ENCODE results near the gene CPNE4.
"Not testable (repeated sequence)": the region's sequence is repeated elsewhere in the genome, so short reads cannot be mapped to it uniquely, and the experiment has no call there.

Gene CPNE4

GRCh38 chr3:131998027-131998426 is 36.8 kb downstream of the CPNE4 start:
- H3K4me1 Mint-ChIP-seq: no peaks in the 10 kb centered on the region
- H3K4me3 Mint-ChIP-seq: no peak overlapping the region
- H3K27ac Mint-ChIP-seq: no peak overlapping the region
- H3K9me3 Mint-ChIP-seq: no peaks in the 10 kb centered on the region
- H3K36me3 Mint-ChIP-seq: no peaks in the 10 kb centered on the region
- H3K27me3 Mint-ChIP-seq: no peaks in the 10 kb centered on the region

GRCh38 chr3:131995891-131996290 is 38.9 kb downstream of the CPNE4 start:
- no peaks in the 10 kb centered on the region for H3K9me3 Mint-ChIP-seq
- H3K27me3 Mint-ChIP-seq: peaks cover 1% of the 10 kb centered on the region
- no peaks in the 10 kb centered on the region for H3K36me3 Mint-ChIP-seq
- no peak overlapping the region for H3K4me3 Mint-ChIP-seq
- no peak overlapping the region for H3K27ac Mint-ChIP-seq
- H3K4me1 Mint-ChIP-seq: no peaks in the 10 kb centered on the region

- no peak overlapping the region for H3K27ac Mint-ChIP-seq
- H3K4me1 Mint-ChIP-seq: no peaks in the 10 kb centered on the region
- no peaks in the 10 kb centered on the region for H3K36me3 Mint-ChIP-seq
- H3K9me3 Mint-ChIP-seq: no peaks in the 10 kb centered on the region
- H3K27me3 Mint-ChIP-seq: peaks cover 6% of the 10 kb centered on the region
- H3K4me3 Mint-ChIP-seq: no peak overlapping the region
Measured at GRCh38 chr3:131989318-131989717, 45.5 kb downstream of the CPNE4 start.

DNA sequence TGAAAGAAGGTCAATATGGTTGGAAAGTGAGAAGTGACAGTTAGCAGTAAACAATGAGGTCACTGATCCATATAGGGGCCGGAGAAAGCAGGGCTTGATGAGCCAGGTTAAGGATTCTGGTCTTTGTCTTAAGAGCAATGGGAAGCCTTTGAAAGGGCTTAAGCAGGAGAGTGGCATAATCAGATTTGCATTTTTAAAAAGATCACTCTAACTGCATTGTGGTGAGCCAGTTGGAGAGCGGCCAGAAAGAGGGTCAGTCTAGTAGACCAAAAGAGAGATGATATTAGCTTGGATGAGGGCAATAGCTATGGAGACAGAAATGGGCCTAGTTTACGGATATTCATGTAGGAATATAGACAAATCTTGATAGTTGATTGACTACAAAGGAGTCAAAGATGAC is 46.6 kb downstream of the CPNE4 start:
- H3K36me3 Mint-ChIP-seq: no peaks in the 10 kb centered on the region
- no peaks in the 10 kb centered on the region for H3K4me1 Mint-ChIP-seq
- H3K27ac Mint-ChIP-seq: no peak overlapping the region
- H3K4me3 Mint-ChIP-seq: no peak overlapping the region
- H3K9me3 Mint-ChIP-seq: no peaks in the 10 kb centered on the region
- peaks cover 6% of the 10 kb centered on the region for H3K27me3 Mint-ChIP-seq

GRCh38 chr3:131983689-131984088 is 51.1 kb downstream of the CPNE4 start:
- no peak overlapping the region for H3K4me3 Mint-ChIP-seq
- peaks cover 15% of the 10 kb centered on the region for H3K9me3 Mint-ChIP-seq
- peaks cover 4% of the 10 kb centered on the region for H3K27me3 Mint-ChIP-seq
- H3K4me1 Mint-ChIP-seq: no peaks in the 10 kb centered on the region
- no peak overlapping the region for H3K27ac Mint-ChIP-seq
- peaks cover 4% of the 10 kb centered on the region for H3K36me3 Mint-ChIP-seq

- H3K27ac Mint-ChIP-seq: no peak overlapping the region
- H3K36me3 Mint-ChIP-seq: peaks cover 4% of the 10 kb centered on the region
- no peak overlapping the region for H3K4me3 Mint-ChIP-seq
- no peaks in the 10 kb centered on the region for H3K4me1 Mint-ChIP-seq
- peaks cover 15% of the 10 kb centered on the region for H3K9me3 Mint-ChIP-seq
- H3K27me3 Mint-ChIP-seq: peaks cover 2% of the 10 kb centered on the region
Measured at GRCh38 chr3:131981323-131981722, 53.5 kb downstream of the CPNE4 start.

DNA sequence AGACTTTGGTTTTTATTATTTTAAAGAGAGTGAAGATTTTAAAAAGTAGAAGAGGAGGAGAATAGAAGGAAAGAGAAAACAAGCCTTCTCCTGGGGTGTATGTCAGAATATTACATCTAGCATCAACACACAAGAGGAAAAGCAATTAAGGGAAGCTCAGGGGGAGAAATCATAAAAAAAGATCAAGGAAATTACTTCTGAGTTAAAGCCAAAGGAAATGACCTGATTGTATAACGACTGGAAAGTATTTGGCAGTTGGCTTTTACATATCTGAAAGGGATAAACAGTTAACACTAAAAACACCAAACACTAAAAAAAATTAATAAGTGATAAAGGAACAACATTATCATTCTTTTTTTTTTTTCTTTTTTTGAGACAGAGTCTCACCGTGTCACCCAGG is 58.4 kb downstream of the CPNE4 start:
- H3K4me3 Mint-ChIP-seq: no peak overlapping the region
- peaks cover 15% of the 10 kb centered on the region for H3K9me3 Mint-ChIP-seq
- H3K36me3 Mint-ChIP-seq: peaks cover 4% of the 10 kb centered on the region
- H3K4me1 Mint-ChIP-seq: no peaks in the 10 kb centered on the region
- H3K27me3 Mint-ChIP-seq: no peaks in the 10 kb centered on the region
- no peak overlapping the region for H3K27ac Mint-ChIP-seq

- peaks cover 7% of the 10 kb centered on the region for H3K9me3 Mint-ChIP-seq
- no peak overlapping the region for H3K4me3 Mint-ChIP-seq
- no peaks in the 10 kb centered on the region for H3K27me3 Mint-ChIP-seq
- no peak overlapping the region for H3K27ac Mint-ChIP-seq
- H3K36me3 Mint-ChIP-seq: no peaks in the 10 kb centered on the region
- no peaks in the 10 kb centered on the region for H3K4me1 Mint-ChIP-seq
Measured at GRCh38 chr3:131975047-131975446, 59.8 kb downstream of the CPNE4 start.

DNA sequence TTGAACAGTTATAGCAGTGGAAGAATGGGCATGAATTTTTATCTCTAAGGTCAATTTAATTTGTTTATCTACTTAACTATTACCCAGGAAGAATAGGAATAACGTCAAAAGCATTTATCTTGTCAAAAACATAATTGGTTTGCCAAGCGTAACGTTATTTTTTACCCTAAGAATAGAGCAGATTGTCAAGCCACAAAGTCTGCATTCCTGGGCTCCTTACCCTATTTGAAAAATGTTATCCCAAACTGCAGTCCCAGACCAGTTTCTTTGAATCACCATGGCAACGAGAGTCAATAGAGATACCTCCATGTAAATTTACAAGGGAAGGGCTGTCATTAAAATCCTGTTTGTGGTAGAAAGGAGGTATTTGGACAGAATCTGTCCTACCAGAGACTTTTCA is 61.1 kb downstream of the CPNE4 start:
- no peaks in the 10 kb centered on the region for H3K4me1 Mint-ChIP-seq

GRCh38 chr3:131972550-131972949 is 62.3 kb downstream of the CPNE4 start:
- no peaks in the 10 kb centered on the region for H3K36me3 Mint-ChIP-seq
- no peaks in the 10 kb centered on the region for H3K4me1 Mint-ChIP-seq
- H3K27me3 Mint-ChIP-seq: no peaks in the 10 kb centered on the region
- H3K4me3 Mint-ChIP-seq: no peak overlapping the region
- H3K27ac Mint-ChIP-seq: no peak overlapping the region
- H3K9me3 Mint-ChIP-seq: no peaks in the 10 kb centered on the region

More for the DNA sequence above, 61.1 kb downstream of the CPNE4 start:
- Mint-ChIP-seq H3K27ac (no peak overlapping the region), H3K27me3 (no peaks in the 10 kb centered on the region), H3K9me3 (no peaks in the 10 kb centered on the region), H3K36me3 (no peaks in the 10 kb centered on the region), H3K4me3 (no peak overlapping the region)

DNA sequence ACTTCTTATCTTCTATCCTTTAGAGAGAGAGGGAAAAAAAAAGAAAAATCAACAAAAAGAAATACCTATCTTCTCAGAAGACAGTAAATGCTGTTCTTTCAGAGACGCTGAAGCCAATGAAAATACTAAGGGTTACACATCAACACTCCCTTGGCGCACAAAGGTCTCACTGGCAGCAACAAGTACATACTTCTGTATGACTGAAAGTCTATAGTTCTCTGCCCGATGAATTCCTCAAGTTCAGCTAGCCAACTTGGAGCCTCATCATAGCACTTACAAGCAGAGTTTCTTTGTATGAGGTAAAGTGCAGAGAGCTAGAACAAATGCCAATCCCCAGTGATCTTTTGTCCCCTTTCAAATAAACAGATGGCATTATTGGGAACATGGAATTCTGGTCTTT is 62.7 kb downstream of the CPNE4 start:
- no peaks in the 10 kb centered on the region for H3K4me1 Mint-ChIP-seq
- H3K4me3 Mint-ChIP-seq: no peak overlapping the region
- H3K36me3 Mint-ChIP-seq: no peaks in the 10 kb centered on the region
- H3K9me3 Mint-ChIP-seq: no peaks in the 10 kb centered on the region
- H3K27ac Mint-ChIP-seq: no peak overlapping the region
- H3K27me3 Mint-ChIP-seq: no peaks in the 10 kb centered on the region

DNA sequence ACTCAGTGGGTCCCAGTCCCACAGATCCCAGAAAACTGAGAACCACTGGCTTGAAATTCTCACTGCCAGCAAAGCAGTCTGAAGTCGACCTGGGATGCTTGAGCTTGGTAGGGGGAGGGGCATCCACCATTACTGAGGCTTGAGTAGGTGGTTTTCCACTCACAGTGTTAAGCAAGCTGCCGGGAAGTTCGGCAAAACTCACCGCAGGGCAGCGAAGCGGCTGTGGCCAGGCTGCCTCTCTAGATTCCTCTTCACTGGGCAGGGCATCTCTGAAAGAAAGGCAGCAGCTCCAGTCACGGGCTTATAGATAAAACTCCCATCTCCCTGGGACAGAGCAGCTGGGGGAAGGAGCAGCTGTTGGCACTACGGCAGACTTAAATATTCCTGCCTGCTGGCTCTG is 71.4 kb downstream of the CPNE4 start:
- H3K9me3 Mint-ChIP-seq, H3K4me1 Mint-ChIP-seq, H3K27ac Mint-ChIP-seq, H3K27me3 Mint-ChIP-seq, H3K4me3 Mint-ChIP-seq, H3K36me3 Mint-ChIP-seq: not testable (repeated sequence)

DNA sequence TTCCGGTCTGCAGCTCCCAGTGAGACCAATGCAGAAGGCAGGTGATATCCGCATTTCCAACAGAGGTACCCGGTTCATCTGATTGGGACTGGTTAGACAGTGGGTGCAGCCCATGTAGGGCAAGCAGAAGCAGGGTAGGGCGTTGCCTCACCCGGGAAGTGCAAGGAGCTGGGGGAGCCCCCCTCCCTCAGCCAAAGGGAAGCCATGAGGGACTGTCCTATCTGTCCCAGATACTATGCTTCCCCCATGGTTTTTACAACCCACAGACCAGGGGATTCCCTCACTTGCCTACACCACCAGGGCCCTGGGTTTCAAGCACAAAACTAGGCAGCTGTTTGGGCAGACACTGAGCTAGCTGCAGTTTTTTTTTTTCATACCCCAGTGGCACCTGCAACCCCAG is 71.8 kb downstream of the CPNE4 start:
- Mint-ChIP-seq H3K4me3 (no peak overlapping the region), H3K9me3 (peaks cover 7% of the 10 kb centered on the region), H3K4me1 (no peaks in the 10 kb centered on the region), H3K36me3 (peaks cover 2% of the 10 kb centered on the region), H3K27ac (no peak overlapping the region), H3K27me3 (no peaks in the 10 kb centered on the region)

GRCh38 chr3:131960324-131960723 is 74.5 kb downstream of the CPNE4 start:
- Mint-ChIP-seq H3K4me3 (no peak overlapping the region), H3K4me1 (no peaks in the 10 kb centered on the region), H3K9me3 (no peaks in the 10 kb centered on the region), H3K27ac (no peak overlapping the region), H3K36me3 (no peaks in the 10 kb centered on the region), H3K27me3 (no peaks in the 10 kb centered on the region)

DNA sequence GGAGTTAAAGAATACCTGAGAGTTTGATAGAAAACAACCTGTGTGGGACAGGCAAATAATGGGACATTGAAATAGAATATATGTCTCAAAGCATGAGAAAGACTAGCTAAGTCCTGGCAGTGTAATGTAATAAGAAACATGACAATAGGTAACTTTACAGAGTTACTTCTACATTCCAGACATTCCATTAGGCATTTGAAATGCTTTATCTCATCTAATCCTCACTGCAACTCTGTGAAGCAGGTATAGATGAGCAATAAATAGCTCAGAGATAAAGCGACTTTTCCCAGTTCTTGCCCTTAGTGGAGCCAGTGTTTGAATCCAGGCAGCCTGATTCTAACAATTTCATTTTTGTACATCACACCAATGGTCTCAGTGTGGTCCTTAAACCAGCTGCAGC is 76.8 kb downstream of the CPNE4 start:
- Mint-ChIP-seq H3K4me1 (no peaks in the 10 kb centered on the region), H3K36me3 (no peaks in the 10 kb centered on the region), H3K9me3 (no peaks in the 10 kb centered on the region), H3K27ac (no peak overlapping the region), H3K4me3 (no peak overlapping the region), H3K27me3 (no peaks in the 10 kb centered on the region)

GRCh38 chr3:131957511-131957910 is 77.3 kb downstream of the CPNE4 start:
- Mint-ChIP-seq H3K4me1 (no peaks in the 10 kb centered on the region), H3K9me3 (no peaks in the 10 kb centered on the region), H3K27me3 (no peaks in the 10 kb centered on the region), H3K4me3 (no peak overlapping the region), H3K27ac (no peak overlapping the region), H3K36me3 (no peaks in the 10 kb centered on the region)

DNA sequence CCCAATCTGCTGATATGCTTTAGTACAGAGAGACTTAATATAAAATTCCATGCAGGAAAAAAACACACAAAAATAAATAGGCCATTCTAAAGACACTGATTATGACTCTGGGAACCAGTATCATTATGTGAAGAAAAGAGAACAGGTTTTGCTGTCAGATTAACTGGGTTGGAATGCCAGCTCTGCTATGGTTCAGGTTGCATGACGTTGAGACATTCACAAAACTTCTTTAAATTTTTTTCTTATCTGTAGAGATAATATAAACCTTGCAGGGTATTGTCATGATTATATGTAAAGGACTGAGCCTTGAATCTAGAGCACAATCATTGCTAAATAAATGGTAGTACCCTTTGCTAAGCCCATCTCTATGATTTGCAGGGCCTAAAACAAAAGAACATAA is 86.0 kb downstream of the CPNE4 start:
- peaks cover 33% of the 10 kb centered on the region for H3K4me1 Mint-ChIP-seq

More for the DNA sequence above, 86.0 kb downstream of the CPNE4 start:
- Mint-ChIP-seq H3K36me3 (peaks cover 2% of the 10 kb centered on the region), H3K4me3 (no peak overlapping the region), H3K27me3 (no peaks in the 10 kb centered on the region), H3K9me3 (no peaks in the 10 kb centered on the region), H3K27ac (no peak overlapping the region)

All from activated naive CD4-positive, alpha-beta T cell treated with anti-CD3 and anti-CD28 coated beads, Interleukin-2, amount 50 U/mL, for 24 hours (primary cell).